Measurements from ENCODE around the gene SYNDIG1. TPM values are rescaled to one million over a fixed set of nuclear protein-coding genes. Genes with fewer than 3 reads are reported as not detected.

Gene SYNDIG1
- total RNA-seq, 1 donor from 2014 or later = 5.7 TPM

DNA sequence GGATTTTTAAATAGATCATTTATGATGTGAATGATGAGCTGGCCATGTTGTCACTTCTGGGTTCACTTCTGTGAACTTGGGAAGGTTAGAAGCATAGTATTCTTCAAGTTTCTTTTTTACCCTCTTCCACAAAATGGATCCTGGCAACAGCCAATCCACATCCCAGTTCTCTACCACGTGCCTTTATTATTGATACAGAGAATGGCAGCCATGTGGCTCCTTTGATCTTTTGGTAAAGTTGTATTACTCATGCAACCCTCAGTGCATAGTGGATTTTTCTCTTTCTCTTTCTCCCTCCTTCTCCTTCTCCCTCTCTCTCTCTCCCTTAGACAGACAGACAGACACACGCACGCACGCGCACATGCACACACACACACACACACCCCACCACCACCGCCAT is 50.0 kb downstream of the SYNDIG1 start:
- H3K9me3 Mint-ChIP-seq (ENCODE audit: unreplicated experiment) = peaks cover 2% of the 10 kb centered on the region
- TF ChIP-seq EZH2 (IDR thresholded peaks at IDR 0.05; ENCODE audit: insufficient read depth, low read length) = no peak
- TF ChIP-seq, protein P1, sequence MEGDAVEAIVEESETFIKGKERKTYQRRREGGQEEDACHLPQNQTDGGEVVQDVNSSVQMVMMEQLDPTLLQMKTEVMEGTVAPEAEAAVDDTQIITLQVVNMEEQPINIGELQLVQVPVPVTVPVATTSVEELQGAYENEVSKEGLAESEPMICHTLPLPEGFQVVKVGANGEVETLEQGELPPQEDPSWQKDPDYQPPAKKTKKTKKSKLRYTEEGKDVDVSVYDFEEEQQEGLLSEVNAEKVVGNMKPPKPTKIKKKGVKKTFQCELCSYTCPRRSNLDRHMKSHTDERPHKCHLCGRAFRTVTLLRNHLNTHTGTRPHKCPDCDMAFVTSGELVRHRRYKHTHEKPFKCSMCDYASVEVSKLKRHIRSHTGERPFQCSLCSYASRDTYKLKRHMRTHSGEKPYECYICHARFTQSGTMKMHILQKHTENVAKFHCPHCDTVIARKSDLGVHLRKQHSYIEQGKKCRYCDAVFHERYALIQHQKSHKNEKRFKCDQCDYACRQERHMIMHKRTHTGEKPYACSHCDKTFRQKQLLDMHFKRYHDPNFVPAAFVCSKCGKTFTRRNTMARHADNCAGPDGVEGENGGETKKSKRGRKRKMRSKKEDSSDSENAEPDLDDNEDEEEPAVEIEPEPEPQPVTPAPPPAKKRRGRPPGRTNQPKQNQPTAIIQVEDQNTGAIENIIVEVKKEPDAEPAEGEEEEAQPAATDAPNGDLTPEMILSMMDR (IDR thresholded peaks at IDR 0.05; ENCODE audit: insufficient read depth, low read depth, low read length) = no peak
- no peak overlapping the region for H3K4me3 ChIP-seq (ENCODE audit: insufficient read depth, low read depth, low read length)
- H3K36me3 Mint-ChIP-seq (ENCODE audit: low read depth, unreplicated experiment) = no peaks in the 10 kb centered on the region
- peaks cover 13% of the 10 kb centered on the region for H3K4me1 Mint-ChIP-seq (ENCODE audit: low read depth, unreplicated experiment)
- H3K27me3 Mint-ChIP-seq (ENCODE audit: low read depth, unreplicated experiment) = no peaks in the 10 kb centered on the region
- no peak overlapping the region for H3K9ac ChIP-seq (ENCODE audit: low read length)
- H3K79me2 ChIP-seq (ENCODE audit: insufficient read depth, low read length) = no peaks in the 10 kb centered on the region
- H3K4me2 ChIP-seq (ENCODE audit: low read length) = no peak overlapping the region
- H3K27me3 ChIP-seq (ENCODE audit: insufficient read depth, low read length) = no peaks in the 10 kb centered on the region
- no peak overlapping the region for H3K27ac ChIP-seq (ENCODE audit: low read depth, low read length)
- H2AFZ ChIP-seq (ENCODE audit: low read depth, low read length) = no peak overlapping the region
- DNase-seq (ENCODE audit: low read depth) (no peak), FAIRE-seq (no peak)
- no peaks in the 10 kb centered on the region for H4K20me1 ChIP-seq (ENCODE audit: insufficient read depth, low read length)
- no peak overlapping the region for H3K27ac Mint-ChIP-seq (ENCODE audit: unreplicated experiment)
- H3K4me3 Mint-ChIP-seq (ENCODE audit: unreplicated experiment) = no peak overlapping the region
- no peaks in the 10 kb centered on the region for H3K9me3 ChIP-seq (ENCODE audit: insufficient read depth, low read depth, low read length)
- no peaks in the 10 kb centered on the region for H3K36me3 ChIP-seq (ENCODE audit: insufficient read depth, low read length)
- H3K4me1 ChIP-seq (ENCODE audit: insufficient read depth, low read length) = no peaks in the 10 kb centered on the region

DNA sequence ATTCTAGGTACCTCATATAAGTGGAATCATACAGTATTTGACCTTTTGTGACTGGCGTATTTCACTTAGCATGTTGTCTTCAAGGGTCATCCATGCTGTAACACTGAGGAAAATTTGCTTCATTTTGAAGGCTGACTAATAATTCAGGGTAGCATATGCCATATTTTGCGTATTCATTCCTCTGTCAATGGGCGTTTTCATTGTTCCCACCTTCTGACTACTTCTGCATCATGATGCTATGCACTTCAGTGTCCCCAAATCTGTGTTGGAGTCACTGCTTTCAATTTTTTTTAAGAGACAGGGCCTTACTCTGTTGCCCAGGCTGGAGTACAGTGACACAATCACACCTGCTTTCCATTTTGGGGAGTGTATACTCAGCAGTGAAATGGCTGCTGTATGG is 51.6 kb downstream of the SYNDIG1 start:
- Histone ChIP-seq H3K27ac (ENCODE audit: low read depth, low read length) (no peak overlapping the region), H4K20me1 (ENCODE audit: insufficient read depth, low read length) (no peaks in the 10 kb centered on the region), H3K36me3 (ENCODE audit: insufficient read depth, low read length) (no peaks in the 10 kb centered on the region), H3K9ac (ENCODE audit: low read length) (no peak overlapping the region), H2AFZ (ENCODE audit: low read depth, low read length) (no peak overlapping the region), H3K27me3 (ENCODE audit: insufficient read depth, low read length) (no peaks in the 10 kb centered on the region), H3K4me3 (ENCODE audit: insufficient read depth, low read depth, low read length) (no peak overlapping the region), H3K4me2 (ENCODE audit: low read length) (no peak overlapping the region), H3K9me3 (ENCODE audit: insufficient read depth, low read depth, low read length) (no peaks in the 10 kb centered on the region), H3K4me1 (ENCODE audit: insufficient read depth, low read length) (no peaks in the 10 kb centered on the region), H3K79me2 (ENCODE audit: insufficient read depth, low read length) (no peaks in the 10 kb centered on the region)
- H3K9me3 Mint-ChIP-seq (ENCODE audit: unreplicated experiment) = no peaks in the 10 kb centered on the region
- peaks cover 13% of the 10 kb centered on the region for H3K4me1 Mint-ChIP-seq (ENCODE audit: low read depth, unreplicated experiment)
- no peaks in the 10 kb centered on the region for H3K36me3 Mint-ChIP-seq (ENCODE audit: low read depth, unreplicated experiment)
- no peak overlapping the region for H3K4me3 Mint-ChIP-seq (ENCODE audit: unreplicated experiment)
- FAIRE-seq = no peak
- H3K27me3 Mint-ChIP-seq (ENCODE audit: low read depth, unreplicated experiment) = no peaks in the 10 kb centered on the region
- no peak for DNase-seq (ENCODE audit: low read depth)
- TF ChIP-seq EZH2 (IDR thresholded peaks at IDR 0.05; ENCODE audit: insufficient read depth, low read length) = no peak
- TF ChIP-seq, protein P1 (IDR thresholded peaks at IDR 0.05; ENCODE audit: insufficient read depth, low read depth, low read length) = no peak
- no peak overlapping the region for H3K27ac Mint-ChIP-seq (ENCODE audit: unreplicated experiment)

DNA sequence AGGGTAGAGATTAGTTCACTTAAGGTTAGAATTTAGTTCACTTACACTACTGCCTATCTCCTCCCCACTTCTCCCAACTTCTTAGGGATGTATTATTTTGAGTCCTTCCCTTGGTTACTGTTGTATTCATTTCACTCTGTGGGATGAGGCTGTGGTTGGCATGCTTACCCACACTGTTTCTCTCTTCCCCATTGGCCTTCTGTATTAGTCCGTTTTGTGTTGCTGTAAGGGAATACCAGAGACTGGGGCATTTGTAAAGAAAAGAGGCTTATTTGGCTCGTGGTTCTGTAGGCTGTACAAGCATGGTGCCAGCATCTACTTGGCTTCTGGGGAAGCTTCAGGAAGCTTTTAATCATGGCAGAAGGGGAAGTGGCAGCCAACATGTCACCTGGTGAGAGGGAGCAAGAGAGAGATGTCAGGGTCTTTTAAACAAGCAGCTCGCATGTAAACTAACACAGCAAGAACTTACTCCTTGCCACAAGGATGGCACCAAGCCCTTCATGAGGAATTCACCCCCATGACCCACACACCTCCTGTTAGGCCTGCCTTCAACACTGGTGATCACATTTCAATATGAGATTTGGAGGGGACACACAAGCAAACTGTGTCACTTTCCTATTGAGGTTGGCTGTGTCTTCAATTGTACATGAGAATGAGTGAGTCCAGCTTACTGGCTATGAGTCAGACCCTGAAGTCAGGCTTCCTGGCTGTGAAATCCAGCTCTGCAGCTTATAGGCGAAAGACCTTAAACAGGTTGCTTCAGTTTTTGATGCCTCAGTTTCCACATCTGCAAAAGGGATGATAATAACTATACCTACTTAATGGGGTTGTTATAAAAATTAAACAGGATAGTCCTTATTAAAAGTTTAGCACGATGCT is 53.3 kb downstream of the SYNDIG1 start:
- Histone ChIP-seq H3K4me2 (ENCODE audit: low read length) (no peak overlapping the region), H3K27me3 (ENCODE audit: insufficient read depth, low read length) (no peaks in the 10 kb centered on the region), H3K9me3 (ENCODE audit: insufficient read depth, low read depth, low read length) (no peaks in the 10 kb centered on the region), H4K20me1 (ENCODE audit: insufficient read depth, low read length) (no peaks in the 10 kb centered on the region), H3K27ac (ENCODE audit: low read depth, low read length) (no peak overlapping the region), H3K36me3 (ENCODE audit: insufficient read depth, low read length) (no peaks in the 10 kb centered on the region), H3K79me2 (ENCODE audit: insufficient read depth, low read length) (no peaks in the 10 kb centered on the region), H2AFZ (ENCODE audit: low read depth, low read length) (no peak overlapping the region), H3K9ac (ENCODE audit: low read length) (no peak overlapping the region), H3K4me1 (ENCODE audit: insufficient read depth, low read length) (no peaks in the 10 kb centered on the region), H3K4me3 (ENCODE audit: insufficient read depth, low read depth, low read length) (no peak overlapping the region)
- peaks cover 13% of the 10 kb centered on the region for H3K4me1 Mint-ChIP-seq (ENCODE audit: low read depth, unreplicated experiment)
- no peaks in the 10 kb centered on the region for H3K9me3 Mint-ChIP-seq (ENCODE audit: unreplicated experiment)
- TF ChIP-seq EZH2 (IDR thresholded peaks at IDR 0.05; ENCODE audit: insufficient read depth, low read length) = no peak
- H3K36me3 Mint-ChIP-seq (ENCODE audit: low read depth, unreplicated experiment) = no peaks in the 10 kb centered on the region
- H3K4me3 Mint-ChIP-seq (ENCODE audit: unreplicated experiment) = no peak overlapping the region
- H3K27ac Mint-ChIP-seq (ENCODE audit: unreplicated experiment) = peak overlapping the region; percentile 70
- FAIRE-seq (no peak), DNase-seq (ENCODE audit: low read depth) (no peak)
- H3K27me3 Mint-ChIP-seq (ENCODE audit: low read depth, unreplicated experiment) = no peaks in the 10 kb centered on the region

Data from astrocyte (in vitro differentiated cells and primary cell).